ENCODE data around the gene TNS3.

DNA sequence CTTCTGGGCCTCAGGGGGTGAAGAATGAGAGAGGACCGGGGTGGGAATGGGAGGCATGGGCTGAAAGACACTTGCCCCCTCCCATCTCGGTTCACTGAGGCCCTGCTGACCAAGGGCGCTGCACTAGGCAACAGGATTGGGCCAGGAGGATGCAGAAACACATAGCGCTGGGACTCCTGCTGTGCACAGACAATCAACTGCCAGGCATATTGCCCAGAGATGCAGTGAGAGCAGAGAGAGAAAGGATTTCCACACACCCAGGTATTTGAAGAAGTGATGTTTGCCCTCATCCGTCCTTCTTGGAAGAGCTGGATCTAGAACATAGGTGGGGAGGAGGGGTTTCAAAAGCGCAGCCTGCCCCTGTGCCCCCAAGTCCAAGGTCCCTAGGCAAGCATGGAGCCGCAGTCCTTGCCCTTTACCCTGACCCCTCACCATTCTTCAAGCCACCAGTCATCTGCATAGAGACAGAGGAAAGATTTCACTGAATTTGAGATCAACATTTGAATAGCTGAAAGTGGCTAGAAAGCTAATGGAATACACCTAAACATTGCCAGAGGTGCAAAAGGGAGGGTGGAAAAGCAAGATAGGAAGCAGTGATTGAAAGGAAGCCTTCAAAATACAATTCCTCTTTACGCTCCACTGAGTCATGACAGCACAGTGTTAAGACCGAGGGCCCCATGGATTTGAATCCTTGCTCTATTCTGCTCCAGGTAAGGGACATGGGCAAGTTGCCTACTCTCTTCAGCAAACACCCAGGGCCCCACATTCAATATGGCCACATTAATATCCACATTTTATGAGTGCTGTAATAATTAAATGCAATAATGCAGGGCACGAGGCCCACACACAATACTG, 44.2 kb upstream of the TNS3 start:
- TF ChIP-seq, protein P1, sequence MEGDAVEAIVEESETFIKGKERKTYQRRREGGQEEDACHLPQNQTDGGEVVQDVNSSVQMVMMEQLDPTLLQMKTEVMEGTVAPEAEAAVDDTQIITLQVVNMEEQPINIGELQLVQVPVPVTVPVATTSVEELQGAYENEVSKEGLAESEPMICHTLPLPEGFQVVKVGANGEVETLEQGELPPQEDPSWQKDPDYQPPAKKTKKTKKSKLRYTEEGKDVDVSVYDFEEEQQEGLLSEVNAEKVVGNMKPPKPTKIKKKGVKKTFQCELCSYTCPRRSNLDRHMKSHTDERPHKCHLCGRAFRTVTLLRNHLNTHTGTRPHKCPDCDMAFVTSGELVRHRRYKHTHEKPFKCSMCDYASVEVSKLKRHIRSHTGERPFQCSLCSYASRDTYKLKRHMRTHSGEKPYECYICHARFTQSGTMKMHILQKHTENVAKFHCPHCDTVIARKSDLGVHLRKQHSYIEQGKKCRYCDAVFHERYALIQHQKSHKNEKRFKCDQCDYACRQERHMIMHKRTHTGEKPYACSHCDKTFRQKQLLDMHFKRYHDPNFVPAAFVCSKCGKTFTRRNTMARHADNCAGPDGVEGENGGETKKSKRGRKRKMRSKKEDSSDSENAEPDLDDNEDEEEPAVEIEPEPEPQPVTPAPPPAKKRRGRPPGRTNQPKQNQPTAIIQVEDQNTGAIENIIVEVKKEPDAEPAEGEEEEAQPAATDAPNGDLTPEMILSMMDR (IDR thresholded peaks at IDR 0.05), result no peak
- TF ChIP-seq POLR2A (IDR thresholded peaks at IDR 0.05), result no peak

Measured in uterus (tissue), 2 donors.